Measurements from ENCODE around the gene CSNK2A1.

GRCh38 chr20:467755-468154 lies 75.8 kb downstream of the CSNK2A1 start:
- TF ChIP-seq CTCF (IDR thresholded peaks at IDR 0.05) (no peak), POLR2A (IDR thresholded peaks at IDR 0.05) (no peak)
